WTC11 (cell line): ENCODE measurements around the gene CDH22. TPM values are rescaled to one million over a fixed set of nuclear protein-coding genes. Genes with fewer than 3 reads are reported as not detected.

ENCODE experiments used
- ATAC-seq: fragments of 200-7000 bp; cut with Tn5 transposase; 2 replicates; pipeline ENCODE4 v1.10.0; 2021; ENCODE audit warnings: mild to moderate bottlenecking, moderate library complexity
- CTCF ChIA-PET: fragments of 300-600 bp; sonication (Branson Sonifier 250); formaldehyde crosslinking; loops from one replicate; lab custom pipeline; 2021; ENCODE audit warnings: antibody characterized with exemption; lab: Charles Lee
- POLR2A ChIA-PET: fragments of 350-600 bp; sonication (Branson Sonifier 250); formaldehyde crosslinking; loops from one replicate; lab custom pipeline; 2021; ENCODE audit warnings: antibody characterized with exemption; lab: Charles Lee
- DNase-seq: peaks from one replicate; pipeline ENCODE4 v3.0.0; 2021; ENCODE audit warnings: low spot score
- H3K27ac Mint-ChIP-seq: 2 replicates; pipeline ENCODE4 v1.8.0; 2021; ENCODE audit warnings: mixed read lengths
- H3K27me3 Mint-ChIP-seq: 2 replicates; pipeline ENCODE4 v1.8.0; 2021; ENCODE audit warnings: low read depth, mild to moderate bottlenecking, moderate library complexity, mixed read lengths
- H3K36me3 Mint-ChIP-seq: 2 replicates; pipeline ENCODE4 v1.8.0; 2021; ENCODE audit warnings: mixed read lengths
- H3K4me1 Mint-ChIP-seq: 2 replicates; pipeline ENCODE4 v1.8.0; 2022; ENCODE audit warnings: mixed read lengths
- H3K4me3 Mint-ChIP-seq: 2 replicates; pipeline ENCODE4 v1.8.0; 2021; ENCODE audit warnings: mild to moderate bottlenecking, moderate library complexity, mixed read lengths
- H3K9me3 Mint-ChIP-seq: 2 replicates; pipeline ENCODE4 v1.8.0; 2021; ENCODE audit warnings: mixed read lengths
- ATF1 ChIP-seq: sonication (generic); formaldehyde crosslinking; IDR thresholded peaks from 2 replicates; pipeline ENCODE4 v1.8.1; 2023; ENCODE audit warnings: mild to moderate bottlenecking, moderate library complexity, missing genetic modification reagents
- CDX4 ChIP-seq: fragments of 250-450 bp; sonication (Bioruptor Pico); IDR thresholded peaks from 2 replicates; pipeline ENCODE4 v1.9.0; 2021; ENCODE audit warnings: moderate library complexity, mild to moderate bottlenecking, inconsistent platforms, borderline replicate concordance
- EMX1 ChIP-seq: fragments of 250-450 bp; sonication (Bioruptor Pico); IDR thresholded peaks from 2 replicates; pipeline ENCODE4 v1.8.0; 2021; ENCODE audit warnings: mild to moderate bottlenecking
- ERG ChIP-seq: fragments of 250-450 bp; sonication (Bioruptor Pico); IDR thresholded peaks from 2 replicates; pipeline ENCODE4 v1.8.0; 2021; ENCODE audit warnings: mild to moderate bottlenecking
- FOXP1 ChIP-seq: sonication (generic); formaldehyde crosslinking; IDR thresholded peaks from 2 replicates; pipeline ENCODE4 v1.8.0; 2022; ENCODE audit warnings: missing genetic modification reagents, mild to moderate bottlenecking, moderate library complexity, borderline replicate concordance
- HMGA2 ChIP-seq: fragments of 250-450 bp; sonication (Bioruptor Pico); IDR thresholded peaks from 2 replicates; pipeline ENCODE4 v1.4.0; 2021; ENCODE audit warnings: mild to moderate bottlenecking, moderate library complexity
- KAT7 ChIP-seq: sonication (generic); formaldehyde crosslinking; IDR thresholded peaks from 2 replicates; pipeline ENCODE4 v1.8.1; 2023; ENCODE audit warnings: missing genetic modification reagents, mild to moderate bottlenecking, borderline replicate concordance
- MXD4 ChIP-seq: fragments of 250-450 bp; sonication (Bioruptor Pico); IDR thresholded peaks from 2 replicates; pipeline ENCODE4 v1.8.0; 2021; ENCODE audit warnings: mild to moderate bottlenecking, moderate library complexity, borderline replicate concordance
- NFE2L1 ChIP-seq: sonication (generic); formaldehyde crosslinking; IDR thresholded peaks from 2 replicates; pipeline ENCODE4 v1.8.1; 2023; ENCODE audit warnings: missing genetic modification reagents
- PREB ChIP-seq: sonication (generic); formaldehyde crosslinking; IDR thresholded peaks from 2 replicates; pipeline ENCODE4 v1.8.1; 2022; ENCODE audit warnings: mild to moderate bottlenecking, missing genetic modification reagents, moderate library complexity, borderline replicate concordance
- SMAD3 ChIP-seq: sonication (generic); formaldehyde crosslinking; IDR thresholded peaks from 2 replicates; pipeline ENCODE4 v1.8.0; 2022; ENCODE audit warnings: missing genetic modification reagents, mild to moderate bottlenecking, borderline replicate concordance
- SMAD4 ChIP-seq: sonication (generic); formaldehyde crosslinking; IDR thresholded peaks from 2 replicates; pipeline ENCODE4 v1.8.0; 2022; ENCODE audit warnings: mild to moderate bottlenecking, missing genetic modification reagents
- TCF7 ChIP-seq: sonication (generic); formaldehyde crosslinking; IDR thresholded peaks from 2 replicates; pipeline ENCODE4 v1.8.0; 2022; ENCODE audit warnings: mild to moderate bottlenecking, low read depth, missing genetic modification reagents, moderate library complexity
- ZNF138 ChIP-seq: sonication (generic); formaldehyde crosslinking; conservative IDR thresholded peaks from 2 replicates; pipeline ENCODE4 v1.8.1; 2022; ENCODE audit warnings: mild to moderate bottlenecking, moderate library complexity, missing genetic modification reagents
- ZNF232 ChIP-seq: sonication (generic); formaldehyde crosslinking; IDR thresholded peaks from 2 replicates; pipeline ENCODE4 v1.8.0; 2022; ENCODE audit warnings: mild to moderate bottlenecking, missing genetic modification reagents
- ZNF263 ChIP-seq: sonication (generic); formaldehyde crosslinking; IDR thresholded peaks from 2 replicates; pipeline ENCODE4 v1.8.1; 2022; ENCODE audit warnings: low read depth, mild to moderate bottlenecking, moderate library complexity, missing genetic modification reagents
- ZNF317 ChIP-seq: sonication (generic); formaldehyde crosslinking; IDR thresholded peaks from 2 replicates; pipeline ENCODE4 v1.8.1; 2023; ENCODE audit warnings: low read depth, mild to moderate bottlenecking, moderate library complexity, missing genetic modification reagents, borderline replicate concordance
- total RNA-seq: library from RNA; stranded (reverse); gene quantifications from 3 replicates; pipeline ENCODE4 v1.2.3, GENCODE V29; 2021
- TF ChIP-seq, protein P1 (sequence below): sonication (generic); formaldehyde crosslinking; IDR thresholded peaks from 2 replicates; pipeline ENCODE4 v1.8.1; 2023; ENCODE audit warnings: mild to moderate bottlenecking, missing genetic modification reagents
- TF ChIP-seq, protein P2 (sequence below): sonication (generic); formaldehyde crosslinking; IDR thresholded peaks from 2 replicates; pipeline ENCODE4 v1.8.1; 2022; ENCODE audit warnings: missing genetic modification reagents, borderline replicate concordance
- TF ChIP-seq, protein P3 (sequence below): fragments of 200-600 bp; IDR thresholded peaks from 2 replicates; pipeline ENCODE4 v1.8.0; 2022; ENCODE audit warnings: antibody characterized with exemption

Gene CDH22
- total RNA-seq, 1 experiment from 2014 or later = 0.13 TPM

DNA sequence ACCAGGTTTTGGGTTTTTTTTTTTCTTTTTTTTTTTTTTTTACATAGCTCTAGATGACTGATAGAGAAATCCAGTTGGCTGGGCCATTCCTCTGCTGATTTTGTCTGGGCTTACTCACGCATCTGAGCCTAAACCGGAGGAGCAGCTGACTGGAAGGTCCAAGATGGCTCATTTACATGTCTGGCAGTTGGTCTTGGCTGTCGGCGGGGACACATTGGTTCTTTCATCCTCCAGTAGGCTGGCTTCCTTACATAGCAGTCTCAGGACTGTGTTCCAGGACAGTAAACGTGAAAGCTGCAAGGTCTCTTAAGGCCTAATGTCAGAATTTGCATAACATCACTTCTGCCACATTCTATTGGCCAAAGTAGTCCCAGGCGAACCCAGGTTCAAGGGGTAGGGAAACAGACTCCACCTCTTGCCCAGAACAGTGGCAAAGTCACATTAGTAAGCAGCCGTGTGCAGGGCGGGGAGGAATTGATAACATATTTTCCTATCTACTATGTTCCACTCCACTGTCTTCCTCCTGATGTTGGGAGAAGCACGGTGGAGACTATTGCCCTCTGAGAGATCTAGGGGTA, 87.0 kb downstream of the CDH22 start:
- CTCF ChIA-PET = interaction anchor here (0.6 kb wide), 1 partner anchor 70 kb away, joined by 3 read pairs; no protein-coding TSS in a partner anchor
- H3K4me1 Mint-ChIP-seq = peaks cover 49% of the 10 kb centered on the region
- no peaks in the 10 kb centered on the region; the same call in 1 of the 2 replicates for H3K27me3 Mint-ChIP-seq
- H3K27ac Mint-ChIP-seq = 0 out of 2 replicates have a peak overlapping the region, but pooled peaks have one; percentile 20
- TF ChIP-seq, protein P1, sequence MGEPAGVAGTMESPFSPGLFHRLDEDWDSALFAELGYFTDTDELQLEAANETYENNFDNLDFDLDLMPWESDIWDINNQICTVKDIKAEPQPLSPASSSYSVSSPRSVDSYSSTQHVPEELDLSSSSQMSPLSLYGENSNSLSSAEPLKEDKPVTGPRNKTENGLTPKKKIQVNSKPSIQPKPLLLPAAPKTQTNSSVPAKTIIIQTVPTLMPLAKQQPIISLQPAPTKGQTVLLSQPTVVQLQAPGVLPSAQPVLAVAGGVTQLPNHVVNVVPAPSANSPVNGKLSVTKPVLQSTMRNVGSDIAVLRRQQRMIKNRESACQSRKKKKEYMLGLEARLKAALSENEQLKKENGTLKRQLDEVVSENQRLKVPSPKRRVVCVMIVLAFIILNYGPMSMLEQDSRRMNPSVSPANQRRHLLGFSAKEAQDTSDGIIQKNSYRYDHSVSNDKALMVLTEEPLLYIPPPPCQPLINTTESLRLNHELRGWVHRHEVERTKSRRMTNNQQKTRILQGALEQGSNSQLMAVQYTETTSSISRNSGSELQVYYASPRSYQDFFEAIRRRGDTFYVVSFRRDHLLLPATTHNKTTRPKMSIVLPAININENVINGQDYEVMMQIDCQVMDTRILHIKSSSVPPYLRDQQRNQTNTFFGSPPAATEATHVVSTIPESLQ (CRISPR knock-in tag) = no peak
- TF ChIP-seq TCF7 (CRISPR knock-in tag) (no peak), ZNF138 (no peak), ERG (CRISPR knock-in tag) (no peak), ZNF317 (CRISPR knock-in tag) (no peak), ZNF263 (CRISPR knock-in tag) (no peak), ZNF232 (no peak), FOXP1 (CRISPR knock-in tag) (no peak), EMX1 (no peak), PREB (CRISPR knock-in tag) (no peak), SMAD4 (CRISPR knock-in tag) (no peak), CDX4 (CRISPR knock-in tag) (no peak), NFE2L1 (no peak)
- TF ChIP-seq, protein P2, sequence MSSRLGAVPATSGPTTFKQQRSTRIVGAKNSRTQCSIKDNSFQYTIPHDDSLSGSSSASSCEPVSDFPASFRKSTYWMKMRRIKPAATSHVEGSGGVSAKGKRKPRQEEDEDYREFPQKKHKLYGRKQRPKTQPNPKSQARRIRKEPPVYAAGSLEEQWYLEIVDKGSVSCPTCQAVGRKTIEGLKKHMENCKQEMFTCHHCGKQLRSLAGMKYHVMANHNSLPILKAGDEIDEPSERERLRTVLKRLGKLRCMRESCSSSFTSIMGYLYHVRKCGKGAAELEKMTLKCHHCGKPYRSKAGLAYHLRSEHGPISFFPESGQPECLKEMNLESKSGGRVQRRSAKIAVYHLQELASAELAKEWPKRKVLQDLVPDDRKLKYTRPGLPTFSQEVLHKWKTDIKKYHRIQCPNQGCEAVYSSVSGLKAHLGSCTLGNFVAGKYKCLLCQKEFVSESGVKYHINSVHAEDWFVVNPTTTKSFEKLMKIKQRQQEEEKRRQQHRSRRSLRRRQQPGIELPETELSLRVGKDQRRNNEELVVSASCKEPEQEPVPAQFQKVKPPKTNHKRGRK (CRISPR knock-in tag) = no peak
- POLR2A ChIA-PET = interaction anchor here (1.0 kb wide), 1 partner anchor 12 kb away, joined by 3 read pairs; no protein-coding TSS in a partner anchor
- no peak overlapping the region for H3K4me3 Mint-ChIP-seq
- no peaks in the 10 kb centered on the region for H3K9me3 Mint-ChIP-seq
- H3K36me3 Mint-ChIP-seq = no peaks in the 10 kb centered on the region
- ATAC-seq (no peak), DNase-seq (no peak)

DNA sequence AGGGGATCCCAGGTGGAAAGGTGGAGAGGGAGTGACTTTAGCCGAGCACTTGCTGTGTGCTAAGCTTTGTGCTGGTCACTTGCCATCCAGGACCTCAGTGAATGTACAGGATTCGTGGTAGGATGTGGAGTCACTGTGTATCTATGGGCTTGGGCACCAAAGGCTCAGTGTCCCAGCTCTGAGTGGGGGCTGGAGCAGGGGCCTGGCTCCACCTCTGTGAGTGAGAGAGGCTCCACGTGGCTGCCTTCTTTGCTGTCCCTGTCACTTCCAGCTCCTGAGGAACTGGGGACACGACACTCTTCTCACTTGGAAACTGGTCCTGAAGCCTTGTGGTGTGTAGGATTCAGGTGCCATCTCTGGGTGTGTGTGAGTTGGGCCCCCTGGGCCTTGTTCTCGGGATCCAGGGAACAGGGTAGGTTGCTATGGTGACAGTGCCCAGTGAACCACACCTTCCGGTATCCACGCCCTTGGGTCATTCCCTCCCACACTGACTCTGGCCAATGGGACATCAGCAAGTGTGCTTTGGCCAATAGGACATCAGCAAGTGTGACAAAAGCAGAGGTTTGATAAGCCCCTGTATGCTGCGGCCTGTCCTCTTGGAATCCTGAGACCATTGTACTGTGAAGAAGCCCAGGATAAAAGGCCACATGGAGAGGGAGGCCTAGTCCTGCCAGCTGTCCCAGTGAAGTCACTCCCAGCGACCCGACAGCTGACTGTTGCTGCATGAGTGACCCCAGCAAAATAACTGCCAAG, 87.7 kb downstream of the CDH22 start:
- Mint-ChIP-seq H3K27me3 (no peaks in the 10 kb centered on the region; the same call in 1 of the 2 replicates), H3K27ac (no peak overlapping the region), H3K9me3 (no peaks in the 10 kb centered on the region), H3K4me1 (peaks cover 53% of the 10 kb centered on the region), H3K36me3 (no peaks in the 10 kb centered on the region), H3K4me3 (no peak overlapping the region)
- CTCF ChIA-PET = interaction anchor here (0.6 to 1.1 kb wide), 3 partner anchors 14 to 86 kb away, joined by 3 to 4 read pairs (median 3); no protein-coding TSS in a partner anchor
- POLR2A ChIA-PET = interaction anchor here (1.0 kb wide), 1 partner anchor 11 kb away, joined by 3 read pairs; no protein-coding TSS in a partner anchor
- ATAC-seq (peak; percentile 63), DNase-seq (peak; percentile 50)
- TF ChIP-seq MXD4 (CRISPR knock-in tag) (no peak), SMAD3 (CRISPR knock-in tag) (no peak), KAT7 (CRISPR knock-in tag) (no peak), HMGA2 (CRISPR knock-in tag) (no peak), ATF1 (CRISPR knock-in tag) (no peak)
- TF ChIP-seq, protein P3, sequence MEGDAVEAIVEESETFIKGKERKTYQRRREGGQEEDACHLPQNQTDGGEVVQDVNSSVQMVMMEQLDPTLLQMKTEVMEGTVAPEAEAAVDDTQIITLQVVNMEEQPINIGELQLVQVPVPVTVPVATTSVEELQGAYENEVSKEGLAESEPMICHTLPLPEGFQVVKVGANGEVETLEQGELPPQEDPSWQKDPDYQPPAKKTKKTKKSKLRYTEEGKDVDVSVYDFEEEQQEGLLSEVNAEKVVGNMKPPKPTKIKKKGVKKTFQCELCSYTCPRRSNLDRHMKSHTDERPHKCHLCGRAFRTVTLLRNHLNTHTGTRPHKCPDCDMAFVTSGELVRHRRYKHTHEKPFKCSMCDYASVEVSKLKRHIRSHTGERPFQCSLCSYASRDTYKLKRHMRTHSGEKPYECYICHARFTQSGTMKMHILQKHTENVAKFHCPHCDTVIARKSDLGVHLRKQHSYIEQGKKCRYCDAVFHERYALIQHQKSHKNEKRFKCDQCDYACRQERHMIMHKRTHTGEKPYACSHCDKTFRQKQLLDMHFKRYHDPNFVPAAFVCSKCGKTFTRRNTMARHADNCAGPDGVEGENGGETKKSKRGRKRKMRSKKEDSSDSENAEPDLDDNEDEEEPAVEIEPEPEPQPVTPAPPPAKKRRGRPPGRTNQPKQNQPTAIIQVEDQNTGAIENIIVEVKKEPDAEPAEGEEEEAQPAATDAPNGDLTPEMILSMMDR = no peak
